Subcutaneous adipose tissue (tissue), 4 donors: ENCODE measurements around the gene LUZP1. TPM values are rescaled to one million over a fixed set of nuclear protein-coding genes. Genes with fewer than 3 reads are reported as not detected.

Source experiments
- total RNA-seq, 4 donors: library from RNA; depleted of rRNA; stranded (reverse); fragments of >200 nt; gene quantifications; one replicate each; pipeline ENCODE4 v1.1.0, GENCODE V29; 2016
- TF ChIP-seq, protein P1 (sequence below): fragments of 450-650 bp; IDR thresholded peaks from one replicate; pipeline ENCODE4 v1.5.1; 2016; ENCODE audit warnings: low read depth, mild to moderate bottlenecking, control low read depth, antibody characterized with exemption, moderate library complexity

The LUZP1 gene
- total RNA-seq, 4 donors from 2014 or later: 23.3 to 30.3 (median 24.7) TPM

DNA sequence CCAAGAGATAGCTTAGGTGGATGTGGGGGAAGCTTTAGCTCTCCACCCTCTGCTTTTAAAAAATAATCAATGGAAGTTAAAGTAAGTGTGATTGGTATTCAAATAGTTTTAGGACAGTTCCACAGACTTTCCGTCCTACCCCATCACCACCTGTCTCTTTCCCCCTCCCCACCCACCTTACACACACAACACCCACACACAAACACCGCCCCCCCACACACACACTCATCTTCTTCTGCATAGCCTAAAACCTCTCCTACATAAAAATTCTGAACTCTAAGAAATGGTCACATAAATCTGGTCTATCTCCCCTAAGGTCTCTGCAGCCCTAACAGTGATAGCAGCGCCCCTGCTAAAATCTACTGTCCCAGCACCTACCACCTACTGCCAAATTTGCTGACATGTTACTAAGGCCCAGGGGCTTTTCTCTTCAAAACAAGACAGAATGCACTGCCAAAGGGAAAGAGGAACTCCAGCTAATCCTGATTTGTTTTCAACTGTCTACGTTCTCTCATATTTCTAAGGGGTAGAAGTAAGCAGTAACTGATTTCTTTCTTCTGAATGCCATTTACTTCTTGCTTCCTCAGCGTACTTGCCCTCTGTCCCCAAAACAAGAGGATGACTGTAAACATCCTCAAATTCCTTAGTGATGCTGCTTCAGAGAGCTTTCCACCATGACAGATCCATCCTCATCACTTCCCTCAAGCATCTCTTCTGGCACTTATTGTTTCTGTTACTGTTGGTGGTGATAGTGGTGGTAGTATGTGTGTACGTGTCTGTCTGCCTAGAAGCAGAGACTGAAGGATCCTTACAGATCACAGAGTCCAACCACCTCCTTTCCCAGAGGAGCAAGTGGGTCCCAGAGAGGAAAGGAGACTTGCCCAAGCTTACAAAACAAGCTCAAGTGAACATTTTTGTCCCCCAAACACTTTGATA, 56.8 kb downstream of the LUZP1 start:
- TF ChIP-seq, protein P1, sequence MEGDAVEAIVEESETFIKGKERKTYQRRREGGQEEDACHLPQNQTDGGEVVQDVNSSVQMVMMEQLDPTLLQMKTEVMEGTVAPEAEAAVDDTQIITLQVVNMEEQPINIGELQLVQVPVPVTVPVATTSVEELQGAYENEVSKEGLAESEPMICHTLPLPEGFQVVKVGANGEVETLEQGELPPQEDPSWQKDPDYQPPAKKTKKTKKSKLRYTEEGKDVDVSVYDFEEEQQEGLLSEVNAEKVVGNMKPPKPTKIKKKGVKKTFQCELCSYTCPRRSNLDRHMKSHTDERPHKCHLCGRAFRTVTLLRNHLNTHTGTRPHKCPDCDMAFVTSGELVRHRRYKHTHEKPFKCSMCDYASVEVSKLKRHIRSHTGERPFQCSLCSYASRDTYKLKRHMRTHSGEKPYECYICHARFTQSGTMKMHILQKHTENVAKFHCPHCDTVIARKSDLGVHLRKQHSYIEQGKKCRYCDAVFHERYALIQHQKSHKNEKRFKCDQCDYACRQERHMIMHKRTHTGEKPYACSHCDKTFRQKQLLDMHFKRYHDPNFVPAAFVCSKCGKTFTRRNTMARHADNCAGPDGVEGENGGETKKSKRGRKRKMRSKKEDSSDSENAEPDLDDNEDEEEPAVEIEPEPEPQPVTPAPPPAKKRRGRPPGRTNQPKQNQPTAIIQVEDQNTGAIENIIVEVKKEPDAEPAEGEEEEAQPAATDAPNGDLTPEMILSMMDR: no peak

DNA sequence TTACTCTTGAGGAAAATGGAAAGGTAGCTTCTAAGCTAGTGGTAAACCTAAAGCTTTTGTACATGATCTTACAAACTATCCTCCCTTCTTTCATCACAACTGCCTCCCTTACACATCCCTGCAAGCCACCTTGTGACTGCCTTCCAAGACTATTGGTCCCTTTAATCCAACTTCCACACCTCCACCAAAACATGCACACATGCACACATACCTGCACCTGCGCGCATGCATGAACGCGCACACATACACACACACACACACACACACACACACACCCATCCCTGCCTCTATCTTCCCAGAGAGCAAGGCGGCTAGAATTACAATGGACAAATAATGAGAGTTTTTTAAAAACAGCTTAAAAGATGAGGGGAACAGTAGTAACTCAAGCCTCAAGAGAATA, 58.3 kb downstream of the LUZP1 start:
- TF ChIP-seq, protein P1: no peak

DNA sequence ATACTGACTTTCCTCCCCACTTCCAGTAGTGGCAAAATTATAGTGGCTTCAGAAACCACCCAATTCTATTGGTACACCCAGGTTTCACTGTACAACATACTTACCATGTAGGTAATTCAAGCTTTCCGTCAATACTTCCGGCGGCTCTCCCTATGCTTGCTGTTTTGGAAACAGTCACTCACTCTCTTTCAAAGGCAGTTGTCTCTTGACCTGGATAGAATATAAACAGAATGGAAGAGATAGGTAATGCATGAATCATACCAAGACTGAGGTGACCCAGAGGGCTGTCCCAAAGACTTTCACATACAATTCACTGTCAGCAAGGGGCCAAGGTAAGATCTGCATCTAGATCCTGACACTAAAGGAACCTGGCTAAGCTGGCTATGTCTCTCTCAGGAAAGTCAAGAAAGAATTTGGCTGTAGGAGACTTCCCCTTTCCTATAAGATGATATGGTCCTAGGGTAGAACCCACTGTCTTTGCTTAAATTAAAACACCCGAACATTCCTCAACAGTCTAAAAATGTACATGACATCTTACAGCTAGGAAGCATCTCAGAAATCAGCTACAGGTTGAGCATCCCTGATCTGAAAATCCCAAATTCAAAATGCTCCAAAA, 59.6 kb downstream of the LUZP1 start:
- TF ChIP-seq, protein P1: no peak

DNA sequence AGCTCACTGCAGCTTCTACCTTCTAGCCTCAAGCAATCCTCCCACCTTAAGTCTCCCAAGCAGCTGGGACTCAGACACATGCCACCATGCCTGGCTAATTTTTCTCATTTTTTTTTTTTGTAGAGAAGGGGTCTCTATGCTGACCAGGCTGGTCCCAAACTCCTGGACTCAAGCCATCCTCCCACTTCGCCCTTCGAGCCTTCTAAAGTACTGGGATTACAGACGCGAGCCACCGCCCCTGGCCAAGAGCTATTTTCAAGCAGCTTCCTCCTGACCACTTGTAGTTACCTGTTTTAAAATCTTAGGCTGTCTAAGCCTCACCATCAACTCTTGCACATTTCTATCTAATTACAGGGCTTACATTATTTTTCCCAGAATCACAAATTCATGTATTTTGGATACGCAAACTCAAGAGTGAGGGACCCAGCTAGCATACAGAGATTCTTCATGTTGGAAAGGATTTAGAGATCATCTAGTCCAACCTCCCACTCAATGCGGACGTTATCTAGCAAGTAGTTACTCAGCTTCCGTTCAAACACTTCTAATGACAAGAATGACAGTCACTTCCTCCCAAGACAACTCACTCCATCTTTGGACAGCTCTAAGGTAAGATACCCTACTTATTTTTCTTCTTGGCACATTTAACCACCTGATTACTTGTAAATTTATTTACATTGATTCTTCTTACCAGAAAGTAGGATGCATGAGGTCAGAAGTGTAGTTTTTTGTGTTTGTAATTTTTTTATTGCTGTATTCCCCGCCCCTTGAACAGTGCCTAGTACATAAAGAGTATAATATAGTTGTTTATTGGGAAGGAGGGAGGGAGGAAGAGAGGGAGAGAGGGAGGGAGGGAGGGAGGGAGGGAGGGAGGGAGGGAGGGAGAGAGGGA, 65.4 kb downstream of the LUZP1 start:
- TF ChIP-seq, protein P1: no peak

DNA sequence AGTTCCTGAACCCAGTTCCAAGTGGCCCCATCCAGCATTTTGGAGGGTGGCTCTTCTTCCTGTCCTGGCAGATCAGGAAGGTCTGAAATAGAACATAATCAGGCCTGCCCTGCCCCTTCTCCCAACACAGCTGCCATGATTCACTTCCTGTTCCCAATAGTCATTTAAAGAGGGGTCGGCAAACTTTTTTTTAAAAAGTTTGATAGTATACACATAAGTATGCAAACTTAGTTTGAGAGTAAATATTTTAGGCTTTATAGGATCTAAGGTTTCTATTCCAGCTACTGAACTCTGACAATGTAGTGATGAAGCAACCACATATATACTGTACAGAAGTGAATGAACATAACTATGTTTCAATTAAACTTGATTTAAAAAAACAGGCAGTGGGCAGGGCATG, 66.4 kb downstream of the LUZP1 start:
- TF ChIP-seq, protein P1: no peak

DNA sequence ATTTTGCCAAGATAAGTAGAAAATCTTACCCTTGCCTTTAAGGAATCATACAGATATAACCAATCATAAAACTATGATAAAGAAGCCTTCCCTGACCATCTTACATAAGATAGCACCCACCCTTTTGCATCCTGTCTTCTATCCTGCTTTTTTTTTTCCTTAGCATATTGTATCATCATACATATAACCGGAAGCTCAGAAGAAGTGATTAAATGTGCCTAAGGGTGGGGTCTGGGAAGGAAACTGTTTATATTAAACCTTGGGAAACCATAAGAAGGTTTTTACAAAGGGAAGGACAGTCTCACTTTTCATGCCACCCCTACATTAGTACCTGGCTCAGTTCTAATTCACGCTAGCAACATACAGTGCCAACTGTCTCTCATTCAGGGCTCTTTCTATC, 66.8 kb downstream of the LUZP1 start:
- TF ChIP-seq, protein P1: no peak
